ENCODE data around the gene IL1RN.

IL1RN gene

DNA sequence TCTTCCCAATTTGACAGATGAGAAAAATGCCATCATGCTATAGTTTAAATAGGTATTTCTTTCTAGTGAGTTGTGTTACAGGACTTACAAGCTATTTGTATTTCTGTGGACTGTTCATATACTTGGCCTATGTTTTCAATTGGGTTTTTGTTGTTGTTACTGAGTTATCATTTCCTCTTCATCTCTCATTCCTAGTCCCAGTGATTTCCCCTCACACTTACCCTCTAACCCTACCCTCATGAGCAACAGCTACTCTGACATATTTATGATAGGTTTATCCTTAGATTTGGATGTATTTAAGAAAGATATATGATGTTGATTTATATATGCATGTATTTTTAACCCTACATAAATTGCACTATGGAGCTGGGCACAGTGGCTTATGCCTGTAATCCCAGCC is 35.5 kb downstream of the IL1RN start:
- no peak overlapping the region for H3K4me3 ChIP-seq (ENCODE audit: low read depth, low read length)
- no peak for TF ChIP-seq CTCF (IDR thresholded peaks at IDR 0.05; ENCODE audit: control insufficient read depth, extremely low read depth, insufficient read depth)
- DNase-seq (ENCODE audit: low read depth) = no peak

DNA sequence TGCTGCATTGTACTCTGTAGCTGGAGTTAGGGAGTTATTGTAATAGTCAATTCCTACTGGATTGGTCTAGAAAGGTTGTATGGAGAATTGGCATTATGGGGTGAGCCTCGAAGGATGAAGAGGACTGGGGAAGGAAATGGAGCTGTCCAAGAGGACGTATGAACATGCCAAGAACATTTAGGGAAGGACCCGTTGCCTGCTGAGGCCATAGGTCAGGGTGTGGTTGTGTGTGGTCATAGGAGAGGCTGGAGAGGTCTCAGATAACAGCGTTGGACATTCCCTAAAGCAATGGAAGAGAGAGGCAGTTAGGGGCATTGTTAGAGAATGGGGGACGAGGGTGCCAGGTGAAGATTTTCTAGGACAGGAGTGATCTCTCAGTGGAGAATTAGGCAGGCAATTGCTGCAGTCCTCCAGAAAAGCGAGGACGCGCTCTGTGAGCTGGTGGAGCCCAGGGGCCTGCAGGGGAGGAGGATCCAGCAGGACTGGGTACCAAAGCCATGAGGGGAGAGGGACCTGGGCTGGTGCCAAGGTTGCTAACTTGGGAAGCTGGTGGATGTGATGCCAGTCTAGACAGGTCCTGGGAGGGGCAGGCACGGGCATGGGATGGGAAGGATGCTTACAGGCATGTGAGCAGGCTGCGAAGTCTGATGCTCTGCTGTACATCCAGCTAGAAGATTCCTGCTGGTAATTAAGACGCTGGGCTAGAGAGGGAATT is 37.0 kb downstream of the IL1RN start:
- no peak overlapping the region for H3K4me3 ChIP-seq (ENCODE audit: low read depth, low read length)
- no peak for TF ChIP-seq CTCF (IDR thresholded peaks at IDR 0.05; ENCODE audit: control insufficient read depth, extremely low read depth, insufficient read depth)
- no peak for DNase-seq (ENCODE audit: low read depth)

- no peak for TF ChIP-seq CTCF (IDR thresholded peaks at IDR 0.05; ENCODE audit: control insufficient read depth, extremely low read depth, insufficient read depth)
- no peak overlapping the region for H3K4me3 ChIP-seq (ENCODE audit: low read depth, low read length)
- DNase-seq (ENCODE audit: low read depth) = no peak
Measured at GRCh38 chr2:113164930-113165585, 37.7 kb downstream of the IL1RN start.

- DNase-seq (ENCODE audit: low read depth) = no peak
- TF ChIP-seq CTCF (IDR thresholded peaks at IDR 0.05; ENCODE audit: control insufficient read depth, extremely low read depth, insufficient read depth) = no peak
- H3K4me3 ChIP-seq (ENCODE audit: low read depth, low read length) = no peak overlapping the region
Measured at GRCh38 chr2:113166187-113166645, 38.8 kb downstream of the IL1RN start.

- DNase-seq (ENCODE audit: low read depth) = no peak
- H3K4me3 ChIP-seq (ENCODE audit: low read depth, low read length) = no peak overlapping the region
- TF ChIP-seq CTCF (IDR thresholded peaks at IDR 0.05; ENCODE audit: control insufficient read depth, extremely low read depth, insufficient read depth) = no peak
Measured at GRCh38 chr2:113167115-113167932, 39.9 kb downstream of the IL1RN start.

DNA sequence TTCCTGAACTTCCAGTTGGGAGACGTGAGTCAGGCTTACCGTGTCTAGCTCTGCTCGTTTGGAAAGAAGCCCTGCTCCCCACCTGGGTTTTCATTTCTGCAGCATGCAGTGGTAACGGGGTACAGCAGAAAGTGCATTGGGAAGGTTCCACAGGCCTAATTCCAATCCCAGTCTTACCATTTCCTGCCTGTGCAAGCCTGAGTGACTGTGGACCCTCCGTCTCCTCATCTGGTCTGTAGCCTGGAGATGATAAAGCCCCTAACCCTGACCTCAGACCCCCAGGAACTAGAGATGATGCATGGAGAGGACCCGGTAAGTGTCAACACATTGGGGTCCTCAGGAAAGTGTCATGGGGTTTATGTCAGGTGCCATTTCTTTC is 40.6 kb downstream of the IL1RN start:
- H3K4me3 ChIP-seq (ENCODE audit: low read depth, low read length) = no peak overlapping the region
- TF ChIP-seq CTCF (IDR thresholded peaks at IDR 0.05; ENCODE audit: control insufficient read depth, extremely low read depth, insufficient read depth) = no peak
- DNase-seq (ENCODE audit: low read depth) = no peak
